GM18508 (cell line): Measurements from ENCODE around the gene OPCML.

Source experiments
- ATAC-seq: cut with Tn5 transposase; IDR thresholded peaks from one replicate; pipeline ENCODE4 v1.9.1; 2021; ENCODE audit warnings: moderate number of reproducible peaks; ENCODE audit not compliant: insufficient read depth, unreplicated experiment

The OPCML gene

GRCh38 chr11:133249065-133249464, 283.2 kb downstream of the OPCML start:
- ATAC-seq: no peak

GRCh38 chr11:133243832-133244231, 288.5 kb downstream of the OPCML start:
- no peak for ATAC-seq

GRCh38 chr11:133240908-133241655, 291.2 kb downstream of the OPCML start:
- ATAC-seq: no peak

- no peak for ATAC-seq
Measured at GRCh38 chr11:133239575-133239974, 292.7 kb downstream of the OPCML start.

GRCh38 chr11:133238495-133238894, 293.8 kb downstream of the OPCML start:
- ATAC-seq: no peak

GRCh38 chr11:133238027-133238426, 294.3 kb downstream of the OPCML start:
- no peak for ATAC-seq

- ATAC-seq: no peak
Measured at GRCh38 chr11:133235381-133235780, 296.9 kb downstream of the OPCML start.

GRCh38 chr11:133234883-133235282, 297.4 kb downstream of the OPCML start:
- no peak for ATAC-seq

- ATAC-seq: no peak
Measured at GRCh38 chr11:133232665-133233064, 299.6 kb downstream of the OPCML start.

- no peak for ATAC-seq
Measured at GRCh38 chr11:133230431-133230830, 301.9 kb downstream of the OPCML start.

GRCh38 chr11:133228471-133229329, 303.6 kb downstream of the OPCML start:
- no peak for ATAC-seq

GRCh38 chr11:133227632-133228111, 304.6 kb downstream of the OPCML start:
- ATAC-seq: no peak

GRCh38 chr11:133224271-133224670, 308.0 kb downstream of the OPCML start:
- no peak for ATAC-seq

GRCh38 chr11:133222425-133223330, 309.6 kb downstream of the OPCML start:
- ATAC-seq: no peak

GRCh38 chr11:133219543-133219942, 312.8 kb downstream of the OPCML start:
- no peak for ATAC-seq

- ATAC-seq: no peak
Measured at GRCh38 chr11:133216813-133217212, 315.5 kb downstream of the OPCML start.

- ATAC-seq: no peak
Measured at GRCh38 chr11:133215596-133216230, 316.6 kb downstream of the OPCML start.

- ATAC-seq: no peak
Measured at GRCh38 chr11:133214646-133215045, 317.7 kb downstream of the OPCML start.

GRCh38 chr11:133212201-133212600, 320.1 kb downstream of the OPCML start:
- no peak for ATAC-seq

GRCh38 chr11:133207995-133208394, 324.3 kb downstream of the OPCML start:
- no peak for ATAC-seq
